ENCODE measurements around the gene TMEM156. TPM values are rescaled to one million over a fixed set of nuclear protein-coding genes. Genes with fewer than 3 reads are reported as not detected.
"Not testable (repeated sequence)": the region's sequence is repeated elsewhere in the genome, so short reads cannot be mapped to it uniquely, and the experiment has no call there.

The TMEM156 gene
- total RNA-seq, 4 donors from 2014 or later, result not detected

- Histone ChIP-seq H3K27me3 (no peaks in the 10 kb centered on the region), H3K27ac (no peak overlapping the region), H3K4me3 (no peak overlapping the region), H3K36me3 (no peaks in the 10 kb centered on the region), H3K9me3 (peaks cover 0 to 4% (median 0%) of the 10 kb centered on the region in 3 donors), H3K4me1 (no peaks in the 10 kb centered on the region)
- ATAC-seq, result no peak
- 91 to 95% methylated on average over 2 of the region's 2 CpGs for WGBS, 2 donors (ENCODE audit: low coverage in 1 of 2)
- TF ChIP-seq, protein P1, sequence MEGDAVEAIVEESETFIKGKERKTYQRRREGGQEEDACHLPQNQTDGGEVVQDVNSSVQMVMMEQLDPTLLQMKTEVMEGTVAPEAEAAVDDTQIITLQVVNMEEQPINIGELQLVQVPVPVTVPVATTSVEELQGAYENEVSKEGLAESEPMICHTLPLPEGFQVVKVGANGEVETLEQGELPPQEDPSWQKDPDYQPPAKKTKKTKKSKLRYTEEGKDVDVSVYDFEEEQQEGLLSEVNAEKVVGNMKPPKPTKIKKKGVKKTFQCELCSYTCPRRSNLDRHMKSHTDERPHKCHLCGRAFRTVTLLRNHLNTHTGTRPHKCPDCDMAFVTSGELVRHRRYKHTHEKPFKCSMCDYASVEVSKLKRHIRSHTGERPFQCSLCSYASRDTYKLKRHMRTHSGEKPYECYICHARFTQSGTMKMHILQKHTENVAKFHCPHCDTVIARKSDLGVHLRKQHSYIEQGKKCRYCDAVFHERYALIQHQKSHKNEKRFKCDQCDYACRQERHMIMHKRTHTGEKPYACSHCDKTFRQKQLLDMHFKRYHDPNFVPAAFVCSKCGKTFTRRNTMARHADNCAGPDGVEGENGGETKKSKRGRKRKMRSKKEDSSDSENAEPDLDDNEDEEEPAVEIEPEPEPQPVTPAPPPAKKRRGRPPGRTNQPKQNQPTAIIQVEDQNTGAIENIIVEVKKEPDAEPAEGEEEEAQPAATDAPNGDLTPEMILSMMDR (IDR thresholded peaks at IDR 0.05), result no peak
- TF ChIP-seq POLR2A (IDR thresholded peaks at IDR 0.05) (no peak), EP300 (IDR thresholded peaks at IDR 0.05) (no peak), POLR2AphosphoS5 (IDR thresholded peaks at IDR 0.05) (no peak)
Observed at GRCh38 chr4:39014028-39014427, 18.2 kb downstream of the TMEM156 start.

DNA sequence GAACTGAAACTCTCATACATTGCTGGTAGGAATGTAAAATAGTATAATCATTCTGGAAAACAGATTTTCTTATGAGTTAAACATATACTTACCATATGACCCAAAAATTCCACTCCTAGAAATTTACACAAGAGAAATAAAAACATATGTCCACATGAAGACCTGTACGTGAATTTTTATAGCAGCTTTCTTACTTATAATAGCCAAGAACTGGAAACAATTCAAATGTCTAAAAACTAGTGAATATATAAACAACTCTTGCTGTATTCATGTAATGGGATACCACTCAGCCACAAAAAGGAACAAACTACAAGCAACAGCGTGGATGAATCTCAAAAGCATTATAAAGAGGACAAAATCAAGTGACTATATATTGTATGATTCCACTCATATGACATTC is 27.5 kb downstream of the TMEM156 start:
- no peaks in the 10 kb centered on the region for H3K27me3 ChIP-seq
- no peak overlapping the region for H3K27ac ChIP-seq
- H3K36me3 ChIP-seq, result no peaks in the 10 kb centered on the region
- TF ChIP-seq POLR2AphosphoS5 (IDR thresholded peaks at IDR 0.05), result no peak
- TF ChIP-seq, protein P1 (IDR thresholded peaks at IDR 0.05), result no peak
- no peak for TF ChIP-seq EP300 (IDR thresholded peaks at IDR 0.05)
- TF ChIP-seq POLR2A (IDR thresholded peaks at IDR 0.05), result no peak
- no peak overlapping the region for H3K4me3 ChIP-seq
- peaks cover 0 to 2% (median 0%) of the 10 kb centered on the region in 3 donors for H3K9me3 ChIP-seq
- ATAC-seq, result no peak
- peaks cover 0 to 5% (median 0%) of the 10 kb centered on the region in 3 donors for H3K4me1 ChIP-seq
- 14 to 19% methylated on average over 2 of the region's 2 CpGs for WGBS, 2 donors (ENCODE audit: low coverage in 1 of 2)

DNA sequence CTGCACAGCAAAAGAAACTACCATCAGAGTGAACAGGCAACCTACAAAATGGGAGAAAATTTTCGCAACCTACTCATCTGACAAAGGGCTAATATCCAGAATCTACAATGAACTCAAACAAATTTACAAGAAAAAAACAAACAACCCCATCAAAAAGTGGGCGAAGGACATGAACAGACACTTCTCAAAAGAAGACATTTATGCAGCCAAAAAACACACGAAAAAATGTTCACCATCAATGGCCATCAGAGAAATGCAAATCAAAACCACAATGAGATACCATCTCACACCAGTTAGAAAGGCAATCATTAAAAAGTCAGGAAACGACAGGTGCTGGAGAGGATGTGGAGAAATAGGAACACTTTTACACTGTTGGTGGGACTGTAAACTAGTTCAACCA is 30.2 kb downstream of the TMEM156 start:
- H3K27ac ChIP-seq, H3K4me1 ChIP-seq, H3K4me3 ChIP-seq, ATAC-seq, H3K27me3 ChIP-seq, H3K9me3 ChIP-seq, H3K36me3 ChIP-seq: not testable (repeated sequence)
- 100% methylated on average over 1 of the region's 4 CpGs; no CpG with 5 or more reads in 1 of the 2 donors for WGBS, 2 donors (ENCODE audit: low coverage in 1 of 2)

DNA sequence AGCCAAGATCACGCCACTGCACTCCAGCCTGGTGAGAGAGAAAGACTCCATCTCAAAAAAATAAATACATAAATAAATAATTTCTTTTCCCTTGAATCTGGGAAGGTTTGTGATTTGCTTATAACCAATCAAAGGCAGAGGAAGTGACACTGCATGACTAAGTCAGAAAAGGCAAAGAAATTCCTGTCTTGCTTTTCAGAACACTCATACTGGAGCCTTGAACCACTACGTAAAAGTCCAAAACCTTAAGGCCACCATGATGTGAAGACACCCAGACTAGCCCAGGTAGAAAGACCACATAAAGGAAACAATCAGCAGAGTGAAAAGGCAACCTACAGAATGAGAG is 36.6 kb downstream of the TMEM156 start:
- TF ChIP-seq POLR2A (IDR thresholded peaks at IDR 0.05), result no peak
- TF ChIP-seq, protein P1 (IDR thresholded peaks at IDR 0.05), result no peak
- no peaks in the 10 kb centered on the region for H3K27me3 ChIP-seq
- no peak for ATAC-seq
- WGBS, 2 donors (ENCODE audit: low coverage in 1 of 2), result 67 to 78% methylated on average over 1 to 2 of the region's 2 CpGs
- peaks cover 0 to 7% (median 0%) of the 10 kb centered on the region in 3 donors for H3K9me3 ChIP-seq
- no peaks in the 10 kb centered on the region for H3K36me3 ChIP-seq
- H3K4me1 ChIP-seq, result no peaks in the 10 kb centered on the region
- no peak overlapping the region for H3K27ac ChIP-seq
- H3K4me3 ChIP-seq, result no peak overlapping the region

- no peak for TF ChIP-seq POLR2A (IDR thresholded peaks at IDR 0.05)
- TF ChIP-seq, protein P1 (IDR thresholded peaks at IDR 0.05), result no peak
- TF ChIP-seq EP300 (IDR thresholded peaks at IDR 0.05), result no peak
- TF ChIP-seq POLR2AphosphoS5 (IDR thresholded peaks at IDR 0.05), result no peak
- Histone ChIP-seq H3K36me3 (no peaks in the 10 kb centered on the region), H3K4me3 (no peak overlapping the region), H3K4me1 (no peaks in the 10 kb centered on the region), H3K27ac (no peak overlapping the region), H3K9me3 (no peaks in the 10 kb centered on the region), H3K27me3 (no peaks in the 10 kb centered on the region)
- ATAC-seq, result no peak
- 92 to 97% methylated on average over 3 of the region's 4 CpGs for WGBS, 2 donors (ENCODE audit: low coverage in 1 of 2)
Observed at GRCh38 chr4:38994135-38994534, 38.1 kb downstream of the TMEM156 start.

DNA sequence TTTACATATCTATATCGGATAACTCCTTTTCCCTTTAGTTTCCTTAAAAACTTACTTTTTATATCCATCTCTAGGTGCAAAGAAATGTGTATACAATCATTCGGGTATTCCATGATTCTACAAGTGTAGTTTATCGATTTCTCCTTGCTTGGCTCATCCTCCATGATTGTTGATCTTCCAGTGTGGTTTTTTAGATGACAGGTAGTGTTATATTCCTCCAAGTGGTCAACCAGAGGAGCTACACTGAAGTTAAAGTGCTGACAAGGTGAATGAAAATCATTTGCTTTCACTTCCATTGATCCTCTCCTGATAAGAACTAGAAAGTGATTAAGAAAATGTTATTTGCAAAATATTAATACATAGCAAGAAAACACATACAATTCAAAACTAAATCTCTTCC is 38.5 kb downstream of the TMEM156 start:
- TF ChIP-seq EP300 (IDR thresholded peaks at IDR 0.05), result no peak
- TF ChIP-seq POLR2A (IDR thresholded peaks at IDR 0.05), result no peak
- TF ChIP-seq POLR2AphosphoS5 (IDR thresholded peaks at IDR 0.05), result no peak
- TF ChIP-seq, protein P1 (IDR thresholded peaks at IDR 0.05), result no peak
- Histone ChIP-seq H3K4me1 (no peaks in the 10 kb centered on the region), H3K27ac (no peak overlapping the region), H3K27me3 (no peaks in the 10 kb centered on the region), H3K36me3 (no peaks in the 10 kb centered on the region), H3K9me3 (no peaks in the 10 kb centered on the region), H3K4me3 (no peak overlapping the region)
- 78 to 90% methylated on average over 2 to 3 of the region's 3 CpGs for WGBS, 2 donors (ENCODE audit: low coverage in 1 of 2)
- no peak for ATAC-seq
